SK-N-SH (cell line): ENCODE measurements around the gene NYAP1. TPM values are rescaled to one million over a fixed set of nuclear protein-coding genes. Genes with fewer than 3 reads are reported as not detected.

ENCODE experiments used
- CTCF ChIA-PET: fragments of 300-600, 350-600 bp; formaldehyde crosslinking; extraction: SDS; loops from one replicate; lab custom pipeline; 2021; lab: Yijun Ruan, JAX
- POLR2A ChIA-PET: fragments of 350-600 bp; sonication (Branson Sonifier 250); formaldehyde crosslinking; extraction: SDS; loops from one replicate; lab custom pipeline; 2020; ENCODE audit warnings: antibody characterized with exemption, inconsistent platforms; lab: Yijun Ruan, JAX
- DNase-seq: peaks from one replicate; pipeline ENCODE4 v3.0.0; 2012
- H2AFZ ChIP-seq: fragments of 200-600 bp; sonication (generic); 2 replicates; pipeline ENCODE4 v1.8.1; 2016; ENCODE audit warnings: antibody characterized with exemption, mild to moderate bottlenecking, low read depth
- H3F3A ChIP-seq: fragments of 200-600 bp; sonication (generic); replicated peaks from 2 replicates; pipeline ENCODE3; 2016; ENCODE audit warnings: antibody characterized with exemption, mild to moderate bottlenecking; ENCODE audit not compliant: insufficient read depth
- H3K27ac ChIP-seq, 2 experiments: fragments of 200-500 bp in 1 of 2; fragments of 200-600 bp in 1 of 2; sonication (Bioruptor generic) in 1 of 2; sonication (generic), shearing (Covaris generic) in 1 of 2; 2 replicates each; pipeline versions ENCODE4 v1.5.1 to v1.6.1; 2014 to 2016; ENCODE audit warnings: low read depth in 2 of 2, inconsistent platforms in 1 of 2, low read length in 1 of 2, mild to moderate bottlenecking in 1 of 2, mixed read lengths in 1 of 2
- H3K27me3 ChIP-seq: fragments of 200-600 bp; sonication (generic), shearing (Covaris generic); 2 replicates; pipeline ENCODE4 v1.6.1; 2016; ENCODE audit warnings: mixed run types; ENCODE audit not compliant: insufficient read depth
- H3K36me3 ChIP-seq, 2 experiments: fragments of 200-500 bp in 1 of 2; fragments of 200-600 bp in 1 of 2; sonication (Bioruptor generic) in 1 of 2; sonication (generic) in 1 of 2; replicated peaks in 1 of 2; 2 replicates each; pipeline versions ENCODE3 to v1.5.1; 2014 to 2016; ENCODE audit warnings: low read length in 1 of 2, mild to moderate bottlenecking in 1 of 2; ENCODE audit not compliant: insufficient read depth in 2 of 2, control insufficient read depth in 1 of 2
- H3K4me1 ChIP-seq, 2 experiments: fragments of 200-500 bp in 1 of 2; fragments of 200-600 bp in 1 of 2; sonication (Bioruptor generic) in 1 of 2; sonication (generic), shearing (Covaris generic) in 1 of 2; 2 replicates each; pipeline versions ENCODE4 v1.5.1 to v1.6.1; 2014 to 2016; ENCODE audit warnings: low read depth in 1 of 2, low read length in 1 of 2, mixed run types in 1 of 2; ENCODE audit not compliant: insufficient read depth in 2 of 2, control insufficient read depth in 1 of 2
- H3K4me2 ChIP-seq: fragments of 200-600 bp; sonication (generic), shearing (Covaris generic); 2 replicates; pipeline ENCODE4 v1.6.1; 2017; ENCODE audit warnings: mixed run types
- H3K4me3 ChIP-seq, 2 experiments: fragments of 200-500 bp in 1 of 2; fragments of 200-600 bp in 1 of 2; sonication (Bioruptor generic) in 1 of 2; sonication (generic), shearing (Covaris generic) in 1 of 2; 2 replicates each; pipeline versions ENCODE4 v1.5.1 to v1.8.1; 2014 to 2016; ENCODE audit warnings: low read depth in 2 of 2, inconsistent platforms in 1 of 2, low read length in 1 of 2, mild to moderate bottlenecking in 1 of 2, mixed read lengths in 1 of 2, moderate library complexity in 1 of 2
- H3K79me2 ChIP-seq: fragments of 200-600 bp; sonication (generic); 2 replicates; pipeline ENCODE4 v1.8.1; 2017; ENCODE audit warnings: mild to moderate bottlenecking; ENCODE audit not compliant: insufficient read depth
- H3K9ac ChIP-seq: fragments of 200-600 bp; sonication (generic); 2 replicates; pipeline ENCODE4 v1.6.1; 2017; ENCODE audit warnings: mixed run types
- H3K9me2 ChIP-seq: fragments of 200-600 bp; sonication (generic); 2 replicates; pipeline ENCODE4 v1.6.1; 2017; ENCODE audit warnings: mixed run types
- H3K9me3 ChIP-seq: fragments of 200-600 bp; sonication (generic); 2 replicates; pipeline ENCODE4 v1.6.1; 2017; ENCODE audit warnings: mixed run types, mild to moderate bottlenecking, moderate library complexity
- H4K20me1 ChIP-seq: fragments of 200-600 bp; sonication (generic); 2 replicates; pipeline ENCODE4 v1.6.1; 2017; ENCODE audit warnings: mild to moderate bottlenecking, mixed run types; ENCODE audit not compliant: insufficient read depth
- CHD2 ChIP-seq: fragments of 150-350 bp; IDR thresholded peaks from 2 replicates; pipeline ENCODE4 v1.6.1; 2018; ENCODE audit warnings: low read length; ENCODE audit not compliant: partially characterized antibody
- EP300 ChIP-seq, 2 experiments: IDR thresholded peaks; 2 replicates each; pipeline versions ENCODE4 v1.4.0 to v1.6.1; 2012; ENCODE audit warnings: borderline replicate concordance in 1 of 2, low read depth in 1 of 2, low read length in 1 of 2
- FOXM1 ChIP-seq: IDR thresholded peaks from 2 replicates; pipeline ENCODE4 v1.4.0; 2012; ENCODE audit warnings: low read depth, mild to moderate bottlenecking
- JUND ChIP-seq: IDR thresholded peaks from 2 replicates; pipeline ENCODE4 v1.4.0; 2012
- NFIC ChIP-seq: IDR thresholded peaks from 2 replicates; pipeline ENCODE4 v1.4.0; 2012; ENCODE audit warnings: borderline replicate concordance
- RCOR1 ChIP-seq: fragments of 150-350 bp; IDR thresholded peaks from 2 replicates; pipeline ENCODE4 v1.6.1; 2017; ENCODE audit warnings: antibody characterized with exemption, low read length
- TEAD4 ChIP-seq: IDR thresholded peaks from 2 replicates; pipeline ENCODE4 v1.4.0; 2012; ENCODE audit warnings: mild to moderate bottlenecking, borderline replicate concordance; ENCODE audit not compliant: insufficient read depth
- YY1 ChIP-seq: IDR thresholded peaks from 2 replicates; pipeline ENCODE4 v1.4.0; 2012; ENCODE audit warnings: low read depth, mild to moderate bottlenecking
- WGBS: methylation state at CpG from one replicate; pipeline ENCODE4 v1.1.6; 2017; ENCODE audit warnings: low lambda C conversion rate; 5-methylcytosine and 5-hydroxymethylcytosine counted together
- polyA plus RNA-seq, 3 experiments: library from polyadenylated mRNA; depleted of rRNA; stranded (reverse); fragments of >200 nt; gene quantifications; 2 replicates each; pipeline ENCODE4 v1.2.3, GENCODE V29; 2012
- TF ChIP-seq, protein P1 (sequence below): IDR thresholded peaks from 2 replicates; pipeline ENCODE4 v1.4.0; 2012; ENCODE audit warnings: low read depth
- TF ChIP-seq, protein P2 (sequence below): IDR thresholded peaks from 2 replicates; pipeline ENCODE4; 2012
- TF ChIP-seq, protein P3 (sequence below): IDR thresholded peaks from 2 replicates; pipeline ENCODE4 v1.6.1; 2012; ENCODE audit warnings: mild to moderate bottlenecking, low read depth, low read length, moderate library complexity
- TF ChIP-seq, protein P4 (sequence below): fragments of 200-600 bp; sonication (generic); IDR thresholded peaks from 2 replicates; pipeline ENCODE4 v1.6.1; 2017; ENCODE audit warnings: antibody characterized with exemption, mild to moderate bottlenecking, moderate library complexity
- TF ChIP-seq, protein P5 (sequence below): fragments of 150-350 bp; IDR thresholded peaks from 2 replicates; pipeline ENCODE4 v1.6.1; 2016; ENCODE audit warnings: mild to moderate bottlenecking, low read depth, low read length
- TF ChIP-seq, protein P6 (sequence below): IDR thresholded peaks from 2 replicates; pipeline ENCODE4 v1.4.0; 2012; ENCODE audit warnings: low read depth, borderline replicate concordance

NYAP1 gene
- polyA plus RNA-seq, 1 of the 3 experiments (the other 2 are of a cell fraction) = 6.0 TPM

DNA sequence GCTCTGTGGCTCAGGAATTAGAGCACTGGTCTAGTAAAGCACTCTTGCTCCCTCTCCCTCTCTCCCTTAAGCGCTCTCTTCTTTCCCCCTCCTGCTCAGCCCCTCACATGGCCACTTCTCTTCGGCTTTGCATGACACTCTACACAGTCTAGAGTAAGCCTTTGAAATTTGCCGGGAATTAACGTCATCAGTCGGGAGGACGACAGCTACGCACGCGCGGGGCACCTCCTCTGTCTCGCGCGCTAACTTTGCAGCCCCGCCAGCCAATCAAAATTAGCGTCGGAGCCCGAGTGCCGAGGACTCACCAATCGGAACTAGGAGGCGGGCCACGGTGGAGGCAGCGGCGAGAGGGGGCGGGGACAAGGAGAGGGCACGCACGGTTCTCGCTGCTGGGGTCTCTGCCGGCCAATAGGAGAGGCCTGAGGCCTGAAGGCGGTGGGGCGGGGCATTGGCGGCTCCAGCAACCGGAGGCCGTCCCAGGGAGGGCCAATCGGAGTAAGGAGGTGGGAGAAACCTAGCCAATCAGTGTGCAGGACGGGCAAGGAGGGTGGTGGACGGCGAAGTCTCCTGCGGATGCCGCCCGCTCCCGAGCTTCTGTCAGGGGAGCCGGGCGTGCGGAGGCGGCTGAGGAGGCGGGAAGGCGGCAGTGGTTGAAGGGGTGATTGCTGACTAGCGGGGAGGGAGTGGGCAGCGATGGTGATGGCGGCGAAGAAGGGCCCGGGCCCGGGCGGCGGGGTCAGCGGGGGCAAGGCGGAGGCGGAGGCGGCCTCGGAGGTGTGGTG, 55.1 kb downstream of the NYAP1 start, which contains the start of gene AGFG2 (continued):
- TF ChIP-seq, protein P1, sequence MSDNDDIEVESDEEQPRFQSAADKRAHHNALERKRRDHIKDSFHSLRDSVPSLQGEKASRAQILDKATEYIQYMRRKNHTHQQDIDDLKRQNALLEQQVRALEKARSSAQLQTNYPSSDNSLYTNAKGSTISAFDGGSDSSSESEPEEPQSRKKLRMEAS = peak; percentile 97
- TF ChIP-seq FOXM1 (no peak), TEAD4 (no peak), NFIC (no peak)
- TF ChIP-seq, protein P2, sequence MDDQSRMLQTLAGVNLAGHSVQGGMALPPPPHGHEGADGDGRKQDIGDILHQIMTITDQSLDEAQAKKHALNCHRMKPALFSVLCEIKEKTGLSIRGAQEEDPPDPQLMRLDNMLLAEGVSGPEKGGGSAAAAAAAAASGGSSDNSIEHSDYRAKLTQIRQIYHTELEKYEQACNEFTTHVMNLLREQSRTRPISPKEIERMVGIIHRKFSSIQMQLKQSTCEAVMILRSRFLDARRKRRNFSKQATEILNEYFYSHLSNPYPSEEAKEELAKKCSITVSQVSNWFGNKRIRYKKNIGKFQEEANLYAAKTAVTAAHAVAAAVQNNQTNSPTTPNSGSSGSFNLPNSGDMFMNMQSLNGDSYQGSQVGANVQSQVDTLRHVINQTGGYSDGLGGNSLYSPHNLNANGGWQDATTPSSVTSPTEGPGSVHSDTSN = peak; percentile 89
- TF ChIP-seq, protein P3, sequence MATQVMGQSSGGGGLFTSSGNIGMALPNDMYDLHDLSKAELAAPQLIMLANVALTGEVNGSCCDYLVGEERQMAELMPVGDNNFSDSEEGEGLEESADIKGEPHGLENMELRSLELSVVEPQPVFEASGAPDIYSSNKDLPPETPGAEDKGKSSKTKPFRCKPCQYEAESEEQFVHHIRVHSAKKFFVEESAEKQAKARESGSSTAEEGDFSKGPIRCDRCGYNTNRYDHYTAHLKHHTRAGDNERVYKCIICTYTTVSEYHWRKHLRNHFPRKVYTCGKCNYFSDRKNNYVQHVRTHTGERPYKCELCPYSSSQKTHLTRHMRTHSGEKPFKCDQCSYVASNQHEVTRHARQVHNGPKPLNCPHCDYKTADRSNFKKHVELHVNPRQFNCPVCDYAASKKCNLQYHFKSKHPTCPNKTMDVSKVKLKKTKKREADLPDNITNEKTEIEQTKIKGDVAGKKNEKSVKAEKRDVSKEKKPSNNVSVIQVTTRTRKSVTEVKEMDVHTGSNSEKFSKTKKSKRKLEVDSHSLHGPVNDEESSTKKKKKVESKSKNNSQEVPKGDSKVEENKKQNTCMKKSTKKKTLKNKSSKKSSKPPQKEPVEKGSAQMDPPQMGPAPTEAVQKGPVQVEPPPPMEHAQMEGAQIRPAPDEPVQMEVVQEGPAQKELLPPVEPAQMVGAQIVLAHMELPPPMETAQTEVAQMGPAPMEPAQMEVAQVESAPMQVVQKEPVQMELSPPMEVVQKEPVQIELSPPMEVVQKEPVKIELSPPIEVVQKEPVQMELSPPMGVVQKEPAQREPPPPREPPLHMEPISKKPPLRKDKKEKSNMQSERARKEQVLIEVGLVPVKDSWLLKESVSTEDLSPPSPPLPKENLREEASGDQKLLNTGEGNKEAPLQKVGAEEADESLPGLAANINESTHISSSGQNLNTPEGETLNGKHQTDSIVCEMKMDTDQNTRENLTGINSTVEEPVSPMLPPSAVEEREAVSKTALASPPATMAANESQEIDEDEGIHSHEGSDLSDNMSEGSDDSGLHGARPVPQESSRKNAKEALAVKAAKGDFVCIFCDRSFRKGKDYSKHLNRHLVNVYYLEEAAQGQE = no peak

DNA sequence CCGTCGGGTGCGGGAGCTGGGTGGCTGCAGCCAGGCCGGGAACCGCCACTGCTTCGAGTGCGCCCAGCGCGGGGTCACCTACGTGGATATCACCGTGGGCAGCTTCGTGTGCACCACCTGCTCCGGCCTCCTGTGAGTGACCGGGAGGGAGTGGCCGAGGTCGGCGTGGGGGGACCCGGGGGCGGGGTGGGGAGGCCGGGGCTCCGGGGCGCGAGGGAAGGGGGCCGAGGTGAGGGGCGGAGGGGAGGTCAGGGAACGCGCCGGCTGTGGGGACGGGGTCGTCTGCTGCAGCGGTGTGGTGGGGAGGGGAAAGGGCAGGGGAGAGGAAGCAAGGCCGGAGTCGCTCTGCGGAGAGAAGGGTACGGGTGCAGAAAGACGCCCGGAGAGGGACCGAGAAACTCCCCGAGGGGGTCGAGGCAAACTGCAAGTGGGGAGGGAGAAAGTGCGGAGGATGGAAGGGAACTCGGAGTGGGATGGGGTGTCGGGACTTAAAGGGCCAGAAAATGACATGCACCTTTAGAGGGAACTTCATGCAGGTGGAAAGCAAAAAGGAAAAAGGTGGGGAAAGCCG, 55.8 kb downstream of the NYAP1 start:
- peak overlapping the region in 1 of 2 experiments; percentile 26; a peak in 1 of 4 replicates for H3K27ac ChIP-seq
- POLR2A ChIA-PET = interaction anchor here (0.7 to 1.2 kb wide), 5 partner anchors 10 to 335 kb away, joined by 3 to 8 read pairs (median 3); partner anchors contain the start of gene SRRT
- no peaks in the 10 kb centered on the region for H3K9me2 ChIP-seq
- H3K4me1 ChIP-seq = peaks cover 0 to 15% of the 10 kb centered on the region in 2 experiments; a peak in 2 of 4 replicates
- no peak for DNase-seq
- no peaks in the 10 kb centered on the region for H4K20me1 ChIP-seq
- H3K27me3 ChIP-seq = no peaks in the 10 kb centered on the region
- peak overlapping the region; percentile 81; the same call in 1 of the 2 replicates for H2AFZ ChIP-seq
- 2% methylated on average over 31 of the region's 44 CpGs for WGBS
- peak overlapping the region; percentile 59 for H3K9ac ChIP-seq
- peak overlapping the region; percentile 69 to 92 for H3K4me3 ChIP-seq
- no peaks in the 10 kb centered on the region for H3K9me3 ChIP-seq
- no peaks in the 10 kb centered on the region for H3K36me3 ChIP-seq
- peaks cover 9% of the 10 kb centered on the region for H3F3A ChIP-seq
- CTCF ChIA-PET = interaction anchor here (0.7 to 19.1 kb wide), 9 partner anchors 22 to 152 kb away, joined by 3 to 353 read pairs (median 5); partner anchors contain the start of gene NYAP1
- peak overlapping the region; percentile 89 for H3K4me2 ChIP-seq
- peaks cover 16% of the 10 kb centered on the region; the same call in 1 of the 2 replicates for H3K79me2 ChIP-seq
- TF ChIP-seq, protein P2 = no peak
- TF ChIP-seq YY1 (no peak), EP300 (IDR thresholded peaks at IDR 0.05; ENCODE audit: borderline replicate concordance in 1 of 2, low read depth in 1 of 2, low read length in 1 of 2) (no peak), NFIC (no peak), RCOR1 (no peak), JUND (no peak), TEAD4 (no peak), CHD2 (no peak)
- TF ChIP-seq, protein P4, sequence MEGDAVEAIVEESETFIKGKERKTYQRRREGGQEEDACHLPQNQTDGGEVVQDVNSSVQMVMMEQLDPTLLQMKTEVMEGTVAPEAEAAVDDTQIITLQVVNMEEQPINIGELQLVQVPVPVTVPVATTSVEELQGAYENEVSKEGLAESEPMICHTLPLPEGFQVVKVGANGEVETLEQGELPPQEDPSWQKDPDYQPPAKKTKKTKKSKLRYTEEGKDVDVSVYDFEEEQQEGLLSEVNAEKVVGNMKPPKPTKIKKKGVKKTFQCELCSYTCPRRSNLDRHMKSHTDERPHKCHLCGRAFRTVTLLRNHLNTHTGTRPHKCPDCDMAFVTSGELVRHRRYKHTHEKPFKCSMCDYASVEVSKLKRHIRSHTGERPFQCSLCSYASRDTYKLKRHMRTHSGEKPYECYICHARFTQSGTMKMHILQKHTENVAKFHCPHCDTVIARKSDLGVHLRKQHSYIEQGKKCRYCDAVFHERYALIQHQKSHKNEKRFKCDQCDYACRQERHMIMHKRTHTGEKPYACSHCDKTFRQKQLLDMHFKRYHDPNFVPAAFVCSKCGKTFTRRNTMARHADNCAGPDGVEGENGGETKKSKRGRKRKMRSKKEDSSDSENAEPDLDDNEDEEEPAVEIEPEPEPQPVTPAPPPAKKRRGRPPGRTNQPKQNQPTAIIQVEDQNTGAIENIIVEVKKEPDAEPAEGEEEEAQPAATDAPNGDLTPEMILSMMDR = no peak
- TF ChIP-seq, protein P5, sequence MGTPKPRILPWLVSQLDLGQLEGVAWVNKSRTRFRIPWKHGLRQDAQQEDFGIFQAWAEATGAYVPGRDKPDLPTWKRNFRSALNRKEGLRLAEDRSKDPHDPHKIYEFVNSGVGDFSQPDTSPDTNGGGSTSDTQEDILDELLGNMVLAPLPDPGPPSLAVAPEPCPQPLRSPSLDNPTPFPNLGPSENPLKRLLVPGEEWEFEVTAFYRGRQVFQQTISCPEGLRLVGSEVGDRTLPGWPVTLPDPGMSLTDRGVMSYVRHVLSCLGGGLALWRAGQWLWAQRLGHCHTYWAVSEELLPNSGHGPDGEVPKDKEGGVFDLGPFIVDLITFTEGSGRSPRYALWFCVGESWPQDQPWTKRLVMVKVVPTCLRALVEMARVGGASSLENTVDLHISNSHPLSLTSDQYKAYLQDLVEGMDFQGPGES = no peak
- TF ChIP-seq, protein P6, sequence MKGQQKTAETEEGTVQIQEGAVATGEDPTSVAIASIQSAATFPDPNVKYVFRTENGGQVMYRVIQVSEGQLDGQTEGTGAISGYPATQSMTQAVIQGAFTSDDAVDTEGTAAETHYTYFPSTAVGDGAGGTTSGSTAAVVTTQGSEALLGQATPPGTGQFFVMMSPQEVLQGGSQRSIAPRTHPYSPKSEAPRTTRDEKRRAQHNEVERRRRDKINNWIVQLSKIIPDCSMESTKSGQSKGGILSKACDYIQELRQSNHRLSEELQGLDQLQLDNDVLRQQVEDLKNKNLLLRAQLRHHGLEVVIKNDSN = no peak
